ENCODE results near the gene CENPM.

DNA sequence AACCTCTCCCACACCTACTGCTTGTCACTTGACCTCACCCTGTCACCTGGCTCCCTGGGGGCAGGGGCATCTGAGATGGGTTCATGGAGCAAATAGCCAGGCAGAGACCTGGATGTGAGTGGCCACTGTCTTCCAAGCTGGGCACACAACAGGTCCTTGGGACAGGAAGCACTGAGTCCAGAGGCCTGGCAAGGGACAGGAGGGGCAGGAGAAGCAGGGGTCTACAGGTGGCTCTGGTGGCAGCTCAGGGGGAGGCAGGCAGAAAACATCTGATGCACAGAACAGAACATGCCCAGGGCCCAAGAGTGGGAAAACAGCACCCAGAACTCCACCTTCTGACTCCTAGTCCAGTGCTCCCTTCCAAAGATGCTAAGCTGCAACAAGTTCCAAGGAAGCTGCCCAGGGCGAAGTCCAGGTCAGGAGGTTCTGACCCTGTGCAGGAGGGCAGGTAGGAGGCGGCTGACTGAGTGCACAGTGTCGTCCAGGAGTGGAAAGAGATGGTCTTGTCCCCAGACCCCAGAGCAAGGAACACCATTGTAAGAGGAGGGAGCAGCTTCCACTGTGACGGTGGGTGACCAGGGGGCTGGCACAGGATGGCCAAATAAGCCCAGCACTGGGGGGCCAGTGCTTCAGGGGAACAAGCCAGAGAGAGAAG is 23.9 kb downstream of the CENPM start:
- TF ChIP-seq TAF1 (IDR thresholded peaks at IDR 0.05; ENCODE audit: low read depth) (no peak), EP300 (IDR thresholded peaks at IDR 0.05; ENCODE audit: borderline replicate concordance) (no peak), REST (IDR thresholded peaks at IDR 0.05; ENCODE audit: low read depth) (no peak), MAX (IDR thresholded peaks at IDR 0.05) (no peak), EGR1 (IDR thresholded peaks at IDR 0.05) (no peak), CREB1 (IDR thresholded peaks at IDR 0.05; ENCODE audit: low read depth) (no peak), YY1 (IDR thresholded peaks at IDR 0.05; ENCODE audit: low read depth) (no peak), RAD21 (IDR thresholded peaks at IDR 0.05; ENCODE audit: low read depth) (no peak), ZBTB7A (IDR thresholded peaks at IDR 0.05; ENCODE audit: low read depth) (no peak), CEBPB (IDR thresholded peaks at IDR 0.05) (no peak), FOXM1 (IDR thresholded peaks at IDR 0.05; ENCODE audit: borderline replicate concordance, low read depth) (no peak), TEAD4 (IDR thresholded peaks at IDR 0.05) (no peak), TCF12 (IDR thresholded peaks at IDR 0.05; ENCODE audit: low read depth) (no peak)
- TF ChIP-seq, protein P1, sequence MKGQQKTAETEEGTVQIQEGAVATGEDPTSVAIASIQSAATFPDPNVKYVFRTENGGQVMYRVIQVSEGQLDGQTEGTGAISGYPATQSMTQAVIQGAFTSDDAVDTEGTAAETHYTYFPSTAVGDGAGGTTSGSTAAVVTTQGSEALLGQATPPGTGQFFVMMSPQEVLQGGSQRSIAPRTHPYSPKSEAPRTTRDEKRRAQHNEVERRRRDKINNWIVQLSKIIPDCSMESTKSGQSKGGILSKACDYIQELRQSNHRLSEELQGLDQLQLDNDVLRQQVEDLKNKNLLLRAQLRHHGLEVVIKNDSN (IDR thresholded peaks at IDR 0.05): no peak
